HCT116 (cell line): Measurements from ENCODE around the gene SIRT7. TPM values are rescaled to one million over a fixed set of nuclear protein-coding genes. Genes with fewer than 3 reads are reported as not detected.

ENCODE experiments used
- ATAC-seq: fragments of 200-7000 bp; cut with Tn5 transposase; 2 replicates; pipeline ENCODE4 v1.9.1; 2020; ENCODE audit warnings: mild to moderate bottlenecking, moderate library complexity
- BruUV-seq: library from RNA; stranded (reverse); fragments of 400-500 nt; replicated peaks from 2 replicates; lab custom pipeline; 2021; lab: Mats Ljungman, UMichigan
- CTCF ChIA-PET: fragments of 300-600 bp; sonication (Branson Sonifier 250); formaldehyde crosslinking; loops from one replicate; lab custom pipeline; 2021; ENCODE audit warnings: antibody characterized with exemption; lab: Charles Lee
- POLR2A ChIA-PET: fragments of 300-600, 350-600 bp; sonication (Branson Sonifier 250); formaldehyde crosslinking; loops from one replicate; lab custom pipeline; 2021; ENCODE audit warnings: antibody characterized with exemption; lab: Charles Lee
- RAD21 ChIA-PET, 2 experiments: fragments of 300-600 bp; sonication (Branson Sonifier 250); formaldehyde crosslinking; loops; one replicate each; lab custom pipeline; 2023; ENCODE audit warnings: low total read pairs in 2 of 2; ENCODE audit not compliant: uncharacterized antibody in 2 of 2, unreplicated experiment in 2 of 2, low non-redundant PET in 1 of 2; lab: Charles Lee
- DNase-seq: peaks from one replicate; pipeline ENCODE4 v3.0.0-alpha.2; 2010; ENCODE audit warnings: low read depth, low spot score
- H2AFZ ChIP-seq: fragments of 200-600 bp; shearing (Covaris generic), sonication (generic); 2 replicates; pipeline ENCODE4 v1.6.1; 2017; ENCODE audit warnings: low read depth, mixed run types, mixed read lengths, antibody characterized with exemption, low read length; ENCODE audit not compliant: poor library complexity, severe bottlenecking
- H3K27ac ChIP-seq: 2 replicates; pipeline ENCODE4 v1.5.1; 2012; ENCODE audit warnings: low read depth, low read length
- H3K27me3 ChIP-seq: fragments of 200-600 bp; sonication (generic); 2 replicates; pipeline ENCODE4 v1.6.1; 2016; ENCODE audit warnings: mixed run types, low read length, mixed read lengths; ENCODE audit not compliant: insufficient read depth
- H3K36me3 ChIP-seq, 2 experiments: fragments of 200-500 bp in 1 of 2; fragments of 200-600 bp in 1 of 2; sonication (Bioruptor generic) in 1 of 2; sonication (generic) in 1 of 2; 2 replicates each; pipeline versions ENCODE4 v1.5.1 to v1.6.1; 2014 to 2016; ENCODE audit warnings: low read length in 2 of 2, inconsistent platforms in 1 of 2, mixed read lengths in 1 of 2, mixed run types in 1 of 2; ENCODE audit not compliant: insufficient read depth in 2 of 2, control insufficient read depth in 1 of 2
- H3K4me1 ChIP-seq, 2 experiments: fragments of 200-600 bp in 1 of 2; sonication (generic) in 1 of 2; 2 replicates each; pipeline versions ENCODE4 v1.5.1 to v1.6.1; 2012 to 2017; ENCODE audit warnings: low read length in 2 of 2, inconsistent platforms in 1 of 2, mild to moderate bottlenecking in 1 of 2, mixed read lengths in 1 of 2, mixed run types in 1 of 2, moderate library complexity in 1 of 2; ENCODE audit not compliant: insufficient read depth in 2 of 2, control insufficient read depth in 1 of 2
- H3K4me2 ChIP-seq: fragments of 200-600 bp; sonication (generic); 2 replicates; pipeline ENCODE4 v1.6.1; 2017; ENCODE audit warnings: mixed run types, low read length, mixed read lengths
- H3K4me3 ChIP-seq, 2 experiments: fragments of 200-600 bp in 1 of 2; sonication (generic) in 1 of 2; replicated peaks in 1 of 2; 2 replicates each; pipeline ENCODE4 v1.5.1; 2011 to 2016; ENCODE audit warnings: low read length in 2 of 2, control low read depth in 1 of 2, low read depth in 1 of 2, mild to moderate bottlenecking in 1 of 2, mixed read lengths in 1 of 2, mixed run types in 1 of 2
- H3K79me2 ChIP-seq: fragments of 200-600 bp; sonication (generic); 2 replicates; pipeline ENCODE4 v1.6.1; 2017; ENCODE audit warnings: mild to moderate bottlenecking, mixed run types, low read length, moderate library complexity, mixed read lengths; ENCODE audit not compliant: insufficient read depth
- H3K9ac ChIP-seq: fragments of 200-600 bp; sonication (generic); 2 replicates; pipeline ENCODE4 v1.6.1; 2016; ENCODE audit warnings: low read length, mixed read lengths
- H3K9me2 ChIP-seq: fragments of 200-600 bp; sonication (generic), shearing (Covaris generic); 2 replicates; pipeline ENCODE4 v1.6.1; 2017; ENCODE audit warnings: mixed run types, mild to moderate bottlenecking, moderate library complexity; ENCODE audit not compliant: insufficient read depth
- H3K9me3 ChIP-seq, 2 experiments: fragments of 200-500 bp in 1 of 2; fragments of 200-600 bp in 1 of 2; sonication (Bioruptor generic) in 1 of 2; sonication (generic) in 1 of 2; 2 replicates each; pipeline ENCODE4 v1.6.1; 2014 to 2017; ENCODE audit warnings: low read length in 2 of 2, mixed read lengths in 2 of 2, inconsistent platforms in 1 of 2, low read depth in 1 of 2, mild to moderate bottlenecking in 1 of 2, mixed run types in 1 of 2, moderate library complexity in 1 of 2; ENCODE audit not compliant: control insufficient read depth in 1 of 2, insufficient read depth in 1 of 2
- H4K20me1 ChIP-seq: fragments of 200-600 bp; sonication (generic), shearing (Covaris generic); 2 replicates; pipeline ENCODE4 v1.6.1; 2017; ENCODE audit warnings: mixed run types, mild to moderate bottlenecking, moderate library complexity; ENCODE audit not compliant: insufficient read depth
- CEBPB ChIP-seq: IDR thresholded peaks from 2 replicates; pipeline ENCODE4 v1.6.1; 2012; ENCODE audit warnings: low read depth
- ELF1 ChIP-seq: IDR thresholded peaks from 2 replicates; pipeline ENCODE4 v1.6.1; 2012; ENCODE audit warnings: low read depth, borderline replicate concordance
- EZH2phosphoT487 ChIP-seq: fragments of 200-600 bp; IDR thresholded peaks from 2 replicates; pipeline ENCODE4 v1.6.1; 2018; ENCODE audit warnings: antibody characterized with exemption, borderline replicate concordance
- FOSL1 ChIP-seq: IDR thresholded peaks from 2 replicates; pipeline ENCODE4 v1.6.1; 2012; ENCODE audit warnings: low read depth
- JUND ChIP-seq: IDR thresholded peaks from 2 replicates; pipeline ENCODE4 v1.6.1; 2012
- POLR2A ChIP-seq: IDR thresholded peaks from 2 replicates; pipeline ENCODE4 v1.7.0; 2011; ENCODE audit warnings: borderline replicate concordance; ENCODE audit not compliant: insufficient read depth, insufficient read length; ENCODE audit errors: extremely low read depth
- POLR2AphosphoS5 ChIP-seq: IDR thresholded peaks from 2 replicates; pipeline ENCODE4 v1.6.1; 2011; ENCODE audit warnings: mild to moderate bottlenecking, low read depth, low read length, moderate library complexity
- RAD21 ChIP-seq: IDR thresholded peaks from 2 replicates; pipeline ENCODE4 v1.6.1; 2012; ENCODE audit warnings: low read depth, mild to moderate bottlenecking
- REST ChIP-seq: IDR thresholded peaks from 2 replicates; pipeline ENCODE4 v1.6.1; 2012; ENCODE audit warnings: low read depth
- SIN3A ChIP-seq: IDR thresholded peaks from 2 replicates; pipeline ENCODE4 v1.6.1; 2012; ENCODE audit warnings: low read depth
- TCF7L2 ChIP-seq: IDR thresholded peaks from 2 replicates; pipeline ENCODE4 v1.7.0; 2011; ENCODE audit warnings: borderline replicate concordance, inconsistent platforms; ENCODE audit not compliant: insufficient read depth, insufficient read length; ENCODE audit errors: extremely low read depth
- YY1 ChIP-seq: IDR thresholded peaks from 2 replicates; pipeline ENCODE4 v1.6.1; 2011; ENCODE audit warnings: low read length, low read depth, moderate library complexity, mild to moderate bottlenecking; ENCODE audit not compliant: insufficient replicate concordance; ENCODE audit errors: extremely low read depth
- ZBTB33 ChIP-seq: IDR thresholded peaks from 2 replicates; pipeline ENCODE4 v1.6.1; 2011; ENCODE audit warnings: mild to moderate bottlenecking, low read length, moderate library complexity; ENCODE audit not compliant: insufficient replicate concordance; ENCODE audit errors: extremely low read depth
- ZFX ChIP-seq: fragments of 450-650 bp; IDR thresholded peaks from 2 replicates; pipeline ENCODE4 v1.6.1; 2017
- ZNF274 ChIP-seq: fragments of 200-500 bp; sonication (Bioruptor generic); IDR thresholded peaks from 2 replicates; pipeline ENCODE4 v1.6.1; 2014; ENCODE audit warnings: mild to moderate bottlenecking, low read depth, low read length, inconsistent platforms
- intact Hi-C: fragments of 100-400 bp; cut with micrococcal nuclease; formaldehyde crosslinking; loops from 2 replicates; pipeline ENCODE4 v1.10.0; 2022
- total RNA-seq: library from RNA; stranded (reverse); gene quantifications from one replicate; pipeline ENCODE4 v1.2.1, GENCODE V29; 2021; ENCODE audit not compliant: unreplicated experiment
- TF ChIP-seq, protein P1 (sequence below): IDR thresholded peaks from 2 replicates; pipeline ENCODE4 v1.6.1; 2012
- TF ChIP-seq, protein P2 (sequence below): IDR thresholded peaks from 2 replicates; pipeline ENCODE4 v1.6.1; 2012
- TF ChIP-seq, protein P3 (sequence below), 3 experiments: fragments of 200-600 bp in 1 of 3; sonication (generic) in 1 of 3; IDR thresholded peaks in 2 of 3; conservative IDR thresholded peaks in 1 of 3; 2 replicates each; pipeline ENCODE4 v1.5.1; 2012 to 2017; ENCODE audit warnings: low read depth in 2 of 3, low read length in 2 of 3, antibody characterized with exemption in 1 of 3, borderline replicate concordance in 1 of 3, control low read depth in 1 of 3, mild to moderate bottlenecking in 1 of 3, mixed read lengths in 1 of 3, mixed run types in 1 of 3, moderate library complexity in 1 of 3; ENCODE audit not compliant: insufficient read depth in 1 of 3

SIRT7 gene
- total RNA-seq, 1 experiment from 2014 or later, result 62.6 TPM

DNA sequence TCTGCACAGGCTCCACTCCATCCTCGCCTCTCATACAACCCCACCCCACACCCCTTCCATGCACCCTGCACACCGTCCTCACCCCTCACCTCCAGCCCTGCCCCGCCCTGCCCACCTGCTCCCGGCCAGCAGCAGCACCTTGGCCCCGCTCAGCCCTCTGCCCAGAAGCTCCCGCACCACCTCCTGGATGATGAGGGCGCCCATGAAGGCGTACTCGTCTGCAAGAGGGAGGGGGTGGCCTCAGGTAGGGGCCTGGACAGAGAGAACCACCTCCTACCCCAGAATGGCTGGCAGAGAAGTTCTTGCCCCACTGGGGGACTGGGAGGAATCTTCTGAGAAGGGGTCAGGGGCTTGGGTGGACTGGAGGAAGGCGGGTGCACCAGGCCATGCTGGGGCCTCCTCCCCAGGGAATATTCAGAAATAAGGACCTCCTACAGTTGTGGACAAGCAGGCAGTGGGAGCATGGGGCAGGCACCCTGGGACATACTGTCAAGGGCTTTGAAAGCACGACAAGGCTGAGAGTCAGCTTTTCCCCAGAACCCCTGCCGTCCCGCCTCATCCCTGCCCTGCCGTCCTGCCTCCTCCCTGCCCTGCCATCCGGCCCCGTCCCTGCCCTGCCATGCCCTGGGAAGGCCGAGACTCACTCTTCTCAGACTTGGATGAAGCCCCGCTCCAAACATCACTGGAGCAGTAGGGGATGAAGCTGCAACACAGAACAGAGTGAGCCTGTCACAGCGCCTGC lies 39.9 kb upstream of the SIRT7 start:
- ATAC-seq (no peak), DNase-seq (no peak)
- BruUV-seq, result no TSS peak
- Histone ChIP-seq H3K9me2 (no peaks in the 10 kb centered on the region), H4K20me1 (no peaks in the 10 kb centered on the region), H2AFZ (no peak overlapping the region), H3K4me3 (no peak overlapping the region), H3K79me2 (no peaks in the 10 kb centered on the region), H3K4me1 (peaks cover 11 to 22% of the 10 kb centered on the region in 2 experiments), H3K9ac (no peak overlapping the region), H3K27ac (no peak overlapping the region), H3K9me3 (no peaks in the 10 kb centered on the region), H3K4me2 (no peak overlapping the region), H3K27me3 (no peaks in the 10 kb centered on the region), H3K36me3 (no peaks in the 10 kb centered on the region)
- TF ChIP-seq POLR2A (no peak), SIN3A (no peak), ELF1 (no peak), ZBTB33 (no peak), CEBPB (no peak), REST (no peak), TCF7L2 (no peak), RAD21 (no peak), ZNF274 (no peak), YY1 (no peak), POLR2AphosphoS5 (no peak), JUND (no peak), EZH2phosphoT487 (no peak), FOSL1 (no peak), ZFX (no peak)
- TF ChIP-seq, protein P1, sequence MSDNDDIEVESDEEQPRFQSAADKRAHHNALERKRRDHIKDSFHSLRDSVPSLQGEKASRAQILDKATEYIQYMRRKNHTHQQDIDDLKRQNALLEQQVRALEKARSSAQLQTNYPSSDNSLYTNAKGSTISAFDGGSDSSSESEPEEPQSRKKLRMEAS, result no peak
- TF ChIP-seq, protein P2, sequence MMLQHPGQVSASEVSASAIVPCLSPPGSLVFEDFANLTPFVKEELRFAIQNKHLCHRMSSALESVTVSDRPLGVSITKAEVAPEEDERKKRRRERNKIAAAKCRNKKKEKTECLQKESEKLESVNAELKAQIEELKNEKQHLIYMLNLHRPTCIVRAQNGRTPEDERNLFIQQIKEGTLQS, result no peak
- TF ChIP-seq, protein P3, sequence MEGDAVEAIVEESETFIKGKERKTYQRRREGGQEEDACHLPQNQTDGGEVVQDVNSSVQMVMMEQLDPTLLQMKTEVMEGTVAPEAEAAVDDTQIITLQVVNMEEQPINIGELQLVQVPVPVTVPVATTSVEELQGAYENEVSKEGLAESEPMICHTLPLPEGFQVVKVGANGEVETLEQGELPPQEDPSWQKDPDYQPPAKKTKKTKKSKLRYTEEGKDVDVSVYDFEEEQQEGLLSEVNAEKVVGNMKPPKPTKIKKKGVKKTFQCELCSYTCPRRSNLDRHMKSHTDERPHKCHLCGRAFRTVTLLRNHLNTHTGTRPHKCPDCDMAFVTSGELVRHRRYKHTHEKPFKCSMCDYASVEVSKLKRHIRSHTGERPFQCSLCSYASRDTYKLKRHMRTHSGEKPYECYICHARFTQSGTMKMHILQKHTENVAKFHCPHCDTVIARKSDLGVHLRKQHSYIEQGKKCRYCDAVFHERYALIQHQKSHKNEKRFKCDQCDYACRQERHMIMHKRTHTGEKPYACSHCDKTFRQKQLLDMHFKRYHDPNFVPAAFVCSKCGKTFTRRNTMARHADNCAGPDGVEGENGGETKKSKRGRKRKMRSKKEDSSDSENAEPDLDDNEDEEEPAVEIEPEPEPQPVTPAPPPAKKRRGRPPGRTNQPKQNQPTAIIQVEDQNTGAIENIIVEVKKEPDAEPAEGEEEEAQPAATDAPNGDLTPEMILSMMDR (IDR thresholded peaks at IDR 0.05 in 2 of 3, conservative IDR thresholded peaks at IDR 0.05 in 1 of 3; ENCODE audit: borderline replicate concordance in 1 of 3, insufficient read depth in 1 of 3, low read depth in 2 of 3, low read length in 2 of 3), result no peak
- RAD21 ChIA-PET, result no interaction called here
- POLR2A ChIA-PET, result no interaction called here
- CTCF ChIA-PET, result interaction anchor here (0.6 kb wide), 1 partner anchor 64 kb away, joined by 3 read pairs; no protein-coding TSS in a partner anchor
- intact Hi-C loops, result no loop called here
